Spleen (tissue), 11 donors: ENCODE data around the gene BCAR1. TPM values are rescaled to one million over a fixed set of nuclear protein-coding genes. Genes with fewer than 3 reads are reported as not detected.
"Not testable (repeated sequence)": the region's sequence is repeated elsewhere in the genome, so short reads cannot be mapped to it uniquely, and the experiment has no call there.

Experiments
- DNase-seq: peaks from one replicate; pipeline ENCODE4 v3.0.0-alpha.2; 2020
- H3K27ac ChIP-seq, 8 donors: fragments of 200-600 bp; sonication (generic) in 7 of 8; 1 replicate in 4 of 8; 2 replicates in 4 of 8; pipeline versions ENCODE4 v1.5.0 to v1.8.0; 2016 to 2021; ENCODE audit warnings: inconsistent platforms in 4 of 8, mild to moderate bottlenecking in 4 of 8, moderate library complexity in 1 of 8
- H3K27me3 ChIP-seq, 7 donors: fragments of 200-600 bp; sonication (generic) in 6 of 7; replicated peaks in 1 of 7; 1 replicate in 4 of 7; 2 replicates in 3 of 7; pipeline versions ENCODE4 v1.5.0 to v1.8.0; 2016 to 2021; ENCODE audit warnings: inconsistent platforms in 3 of 7, mild to moderate bottlenecking in 1 of 7
- H3K36me3 ChIP-seq, 6 donors: fragments of 200-600 bp; sonication (generic) in 5 of 6; 1 replicate in 4 of 6; 2 replicates in 2 of 6; pipeline versions ENCODE4 v1.5.0 to v1.8.0; 2016 to 2021; ENCODE audit warnings: inconsistent platforms in 2 of 6
- H3K4me1 ChIP-seq, 6 donors: fragments of 200-600 bp; sonication (generic) in 5 of 6; 1 replicate in 3 of 6; 2 replicates in 3 of 6; pipeline versions ENCODE4 v1.5.0 to v1.8.0; 2016 to 2021; ENCODE audit warnings: inconsistent platforms in 3 of 6
- H3K4me3 ChIP-seq, 8 donors: fragments of 200-600 bp; sonication (generic) in 7 of 8; 1 replicate in 4 of 8; 2 replicates in 4 of 8; pipeline versions ENCODE4 v1.5.0 to v1.8.0; 2016 to 2021; ENCODE audit warnings: inconsistent platforms in 4 of 8, mild to moderate bottlenecking in 4 of 8, moderate library complexity in 2 of 8
- H3K9me3 ChIP-seq, 8 donors: fragments of 200-600 bp; sonication (generic) in 7 of 8; 1 replicate in 4 of 8; 2 replicates in 4 of 8; pipeline versions ENCODE4 v1.5.0 to v1.8.0; 2016 to 2021; ENCODE audit warnings: inconsistent platforms in 4 of 8
- CTCF ChIP-seq, 11 experiments: fragments of 200-600 bp in 7 of 11; fragments of 450-650 bp in 4 of 11; sonication (generic) in 4 of 11; IDR thresholded peaks in 8 of 11; conservative IDR thresholded peaks in 3 of 11; 1 replicate in 7 of 11; 2 replicates in 4 of 11; pipeline versions ENCODE4 v1.4.0 to v1.8.0; 2016 to 2021; ENCODE audit warnings: antibody characterized with exemption in 11 of 11, inconsistent platforms in 4 of 11, mild to moderate bottlenecking in 1 of 11
- POLR2A ChIP-seq, 3 donors: fragments of 450-650 bp; IDR thresholded peaks; one replicate each; pipeline ENCODE4 v1.5.1; 2017; ENCODE audit warnings: antibody characterized with exemption in 3 of 3, mild to moderate bottlenecking in 1 of 3
- POLR2AphosphoS5 ChIP-seq, 3 donors: sonication (generic); formaldehyde crosslinking; IDR thresholded peaks; one replicate each; pipeline ENCODE4 v1.5.1; 2017; ENCODE audit warnings: antibody characterized with exemption in 3 of 3
- WGBS, 5 donors: extraction: QIAGEN DNeasy Blood & Tissue Kit in 3 of 5; methylation state at CpG; one replicate each; pipeline versions ENCODE4 v1.1.5 to v1.1.7; 2013 to 2018; 5-methylcytosine and 5-hydroxymethylcytosine counted together
- intact Hi-C: fragments of 100-400 bp; cut with DNase I; formaldehyde crosslinking; loops from one replicate; pipeline ENCODE4 v1.15.0; 2023; ENCODE audit warnings: low total_unique reads
- polyA plus RNA-seq, 3 donors: library from polyadenylated mRNA; stranded (reverse); fragments of 200-250 nt; gene quantifications; one replicate each; pipeline ENCODE4 v1.2.1, GENCODE V29; 2013
- total RNA-seq, 7 donors: library from RNA; depleted of rRNA in 3 of 7; stranded (reverse); fragments of >200 nt in 3 of 7; fragmentation: NEBNext Ultra II Directional in 4 of 7; extraction: Animal tissue kit (Norgen Biotek cat#: 25700) in 4 of 7; gene quantifications; one replicate each; pipeline versions ENCODE4 v1.1.0 to v1.2.1, GENCODE V29; 2016 to 2021
- donor health status: healthy with polysubstance abuse.
- donor health status: DM: no; HTN: no; CAD: no; lungs with moderate emphysema.
- donor health status: DM: no; HTN: no; CAD: no.
- donor health status: Bipolar disorder and iron deficiency.
- donor health status: healthy.
- donor health status: DM: no; HTN: no; CAD: no.
- donor health status: DM: yes; HTN: yes; CAD: no.

BCAR1 gene
- total and polyA plus RNA-seq, 10 donors: 14.6 to 164 (median 71.9) TPM

DNA sequence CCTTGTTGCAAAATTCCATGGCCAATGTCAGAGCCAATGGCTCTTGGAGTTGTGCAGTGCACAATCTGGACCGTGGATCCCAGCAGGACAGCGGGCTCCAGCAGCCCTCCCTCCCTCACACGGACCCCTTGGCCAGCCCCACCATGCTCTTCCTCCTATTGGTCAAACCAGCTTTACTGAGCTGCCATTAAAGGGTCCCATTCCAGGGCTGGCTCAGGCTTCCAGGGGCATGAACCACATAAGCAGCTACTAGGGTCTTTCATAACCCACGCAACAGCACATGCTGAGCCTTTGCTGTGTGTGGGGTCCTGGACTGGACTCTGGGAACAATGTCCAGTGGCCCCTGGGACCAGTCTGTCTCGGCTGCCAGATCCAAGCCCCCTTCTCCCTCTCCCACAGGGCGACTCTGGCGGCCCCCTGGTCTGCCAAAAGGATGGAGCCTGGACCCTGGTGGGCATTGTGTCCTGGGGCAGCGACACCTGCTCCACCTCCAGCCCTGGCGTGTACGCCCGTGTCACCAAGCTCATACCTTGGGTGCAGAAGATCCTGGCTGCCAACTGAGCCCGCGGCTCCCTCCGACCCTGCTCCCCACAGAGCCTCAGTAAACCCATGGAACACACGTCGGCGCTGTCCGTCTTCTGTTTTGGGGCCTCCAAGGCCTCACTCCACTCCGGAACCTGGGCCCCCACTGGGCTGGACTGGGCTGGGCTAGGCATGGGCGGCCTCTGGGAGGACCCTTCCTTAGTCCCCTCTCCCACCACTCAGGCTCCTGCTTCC is 26.9 kb downstream of the BCAR1 start:
- WGBS, 5 donors: 71 to 79% (median 73%) methylated on average over 14 to 20 of the region's 20 CpGs
- DNase-seq: peak; percentile 72

DNA sequence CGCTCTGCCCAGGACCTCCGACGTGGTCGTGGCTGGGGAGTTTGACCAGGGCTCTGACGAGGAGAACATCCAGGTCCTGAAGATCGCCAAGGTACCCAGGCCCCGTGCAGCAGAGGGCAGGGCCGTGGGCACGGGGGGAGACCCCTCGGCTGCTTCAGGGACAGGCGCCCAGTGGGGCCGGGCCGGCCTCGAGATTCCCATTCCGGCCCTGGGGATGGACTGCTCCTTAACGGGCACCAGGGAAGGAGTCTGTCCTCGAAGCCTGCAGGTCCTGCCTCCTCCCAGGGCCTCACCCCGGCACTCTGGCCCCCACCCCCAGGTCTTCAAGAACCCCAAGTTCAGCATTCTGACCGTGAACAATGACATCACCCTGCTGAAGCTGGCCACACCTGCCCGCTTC is 28.3 kb downstream of the BCAR1 start:
- WGBS, 5 donors: 79 to 84% (median 80%) methylated on average over 9 to 10 of the region's 20 CpGs; no CpG with 5 or more reads in 2 of the 5 donors
- DNase-seq: peak; percentile 73

More for the DNA sequence above, 26.9 kb downstream of the BCAR1 start:
- H3K9me3 ChIP-seq: no peaks in the 10 kb centered on the region
- H3K4me3 ChIP-seq: no peak overlapping the region
- peaks cover 0 to 52% (median 0%) of the 10 kb centered on the region in 7 donors for H3K27me3 ChIP-seq
- intact Hi-C loops: loop anchor here (2.0 kb wide), 1 partner anchor 18 kb away; the partner anchor contains the start of gene CTRB2
- TF ChIP-seq CTCF (IDR thresholded peaks at IDR 0.05 in 8 of 11, conservative IDR thresholded peaks at IDR 0.05 in 3 of 11): peak in 1 of 11 experiments; percentile 14
- TF ChIP-seq POLR2A (IDR thresholded peaks at IDR 0.05): no peak
- TF ChIP-seq POLR2AphosphoS5 (IDR thresholded peaks at IDR 0.05): peak in 1 of 3 donors; percentile 58
- H3K36me3 ChIP-seq: peaks cover 0 to 24% (median 12%) of the 10 kb centered on the region in 6 donors
- H3K4me1 ChIP-seq: peaks cover 0 to 47% (median 9%) of the 10 kb centered on the region in 6 donors
- H3K27ac ChIP-seq: no peak overlapping the region

DNA sequence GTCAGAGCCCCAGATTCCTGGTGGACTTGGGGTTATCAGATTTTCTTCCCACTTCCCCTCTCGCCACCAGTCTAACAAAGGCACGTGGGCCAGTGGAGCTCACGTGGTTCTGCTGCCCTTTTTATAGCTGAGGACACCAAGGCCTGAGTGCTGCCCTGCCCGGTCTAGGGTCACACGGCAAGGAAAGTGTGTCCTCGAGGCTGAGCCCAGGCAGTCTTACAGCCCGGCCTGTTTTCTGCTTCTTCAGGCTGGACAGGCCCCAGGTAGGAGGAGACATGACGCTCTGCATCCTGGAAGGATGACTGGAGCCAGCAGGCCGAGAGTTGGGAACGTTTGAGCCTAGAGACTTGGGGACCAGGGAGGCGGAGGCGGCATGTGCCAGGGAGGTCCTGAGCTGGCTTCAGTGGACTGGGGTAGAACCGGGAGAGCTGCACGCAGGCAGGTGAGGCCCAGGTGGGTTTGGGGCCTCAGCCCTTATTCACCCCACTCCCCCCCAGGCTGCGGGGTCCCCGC is 29.1 kb downstream of the BCAR1 start:
- H3K36me3 ChIP-seq: peaks cover 0 to 3% (median 0%) of the 10 kb centered on the region in 6 donors
- WGBS, 5 donors: 78 to 88% (median 78%) methylated on average over 14 to 16 of the region's 16 CpGs
- H3K4me3 ChIP-seq: no peak overlapping the region
- peaks cover 0 to 30% (median 0%) of the 10 kb centered on the region in 7 donors for H3K27me3 ChIP-seq
- peak; percentile 55 for DNase-seq
- H3K4me1 ChIP-seq: peaks cover 0 to 48% (median 14%) of the 10 kb centered on the region in 6 donors
- H3K9me3 ChIP-seq: no peaks in the 10 kb centered on the region
- no peak for TF ChIP-seq POLR2A (IDR thresholded peaks at IDR 0.05)
- TF ChIP-seq CTCF (IDR thresholded peaks at IDR 0.05 in 8 of 11, conservative IDR thresholded peaks at IDR 0.05 in 3 of 11): no peak
- TF ChIP-seq POLR2AphosphoS5 (IDR thresholded peaks at IDR 0.05): no peak
- intact Hi-C loops: no loop called here
- no peak overlapping the region for H3K27ac ChIP-seq

More for the DNA sequence above, 28.3 kb downstream of the BCAR1 start:
- Histone ChIP-seq H3K27me3 (peaks cover 0 to 38% (median 0%) of the 10 kb centered on the region in 7 donors), H3K4me1 (peaks cover 0 to 49% (median 16%) of the 10 kb centered on the region in 6 donors), H3K36me3 (peaks cover 0 to 11% (median 0%) of the 10 kb centered on the region in 6 donors)
- intact Hi-C loops, H3K9me3 ChIP-seq, H3K27ac ChIP-seq, H3K4me3 ChIP-seq: not testable (repeated sequence)

DNA sequence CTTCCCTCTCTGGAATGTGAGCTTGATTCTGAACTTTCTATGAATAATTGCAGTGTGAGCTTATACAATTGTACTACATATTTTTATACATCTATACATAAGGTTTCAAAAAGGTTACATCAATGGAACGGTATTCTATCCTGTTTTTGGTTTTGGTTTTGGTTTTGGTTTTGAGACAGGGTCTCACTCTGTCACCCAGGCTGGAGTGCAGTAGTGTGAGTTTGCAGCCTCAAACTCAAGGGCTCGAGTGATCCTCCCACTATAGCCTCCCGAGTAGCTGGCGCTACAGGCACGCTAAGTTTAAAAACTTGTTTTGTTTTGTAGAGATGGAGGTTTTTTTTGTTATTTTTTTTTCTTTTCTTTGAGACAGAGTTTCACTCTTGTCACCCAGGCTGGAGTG is 31.6 kb downstream of the BCAR1 start:
- peaks cover 0 to 28% (median 13%) of the 10 kb centered on the region in 6 donors for H3K4me1 ChIP-seq
- H3K27ac ChIP-seq: peak overlapping the region in 2 of 8 donors; percentile 16 to 21
- peak overlapping the region in 2 of 8 donors; percentile 26 to 46 for H3K4me3 ChIP-seq
- H3K27me3 ChIP-seq: peaks cover 0 to 11% (median 0%) of the 10 kb centered on the region in 7 donors
- DNase-seq: no peak
- no peaks in the 10 kb centered on the region for H3K36me3 ChIP-seq
- intact Hi-C loops: no loop called here
- no peak for TF ChIP-seq CTCF (IDR thresholded peaks at IDR 0.05 in 8 of 11, conservative IDR thresholded peaks at IDR 0.05 in 3 of 11)
- no peak for TF ChIP-seq POLR2A (IDR thresholded peaks at IDR 0.05)
- TF ChIP-seq POLR2AphosphoS5 (IDR thresholded peaks at IDR 0.05): no peak
- H3K9me3 ChIP-seq: no peaks in the 10 kb centered on the region
- WGBS, 5 donors: 22 to 64% (median 51%) methylated on average over 5 of the region's 5 CpGs
